Sigmoid colon (tissue), 7 donors: ENCODE measurements around the gene PRKCA. TPM values are rescaled to one million over a fixed set of nuclear protein-coding genes. Genes with fewer than 3 reads are reported as not detected.

Experiments
- DNase-seq: peaks from one replicate; pipeline ENCODE4 v3.0.0-alpha.2; 2019
- H3K27ac ChIP-seq, 4 donors: fragments of 200-600 bp; sonication (generic); one replicate each; pipeline ENCODE4 v1.5.1; 2016 to 2019; ENCODE audit warnings: mild to moderate bottlenecking in 1 of 4
- H3K27me3 ChIP-seq, 3 donors: fragments of 200-600 bp; sonication (generic); one replicate each; pipeline ENCODE4 v1.5.1; 2019; ENCODE audit warnings: mild to moderate bottlenecking in 1 of 3
- H3K36me3 ChIP-seq, 4 donors: fragments of 200-600 bp; sonication (generic); one replicate each; pipeline ENCODE4 v1.5.1; 2016 to 2019
- H3K4me1 ChIP-seq, 4 donors: fragments of 200-600 bp; sonication (generic); one replicate each; pipeline ENCODE4 v1.5.1; 2017 to 2019
- H3K4me3 ChIP-seq, 4 donors: fragments of 200-600 bp; sonication (generic); one replicate each; pipeline ENCODE4 v1.5.1; 2017 to 2019; ENCODE audit warnings: mild to moderate bottlenecking in 2 of 4, moderate library complexity in 1 of 4
- H3K9me3 ChIP-seq, 4 donors: fragments of 200-600 bp in 3 of 4; sonication (generic) in 3 of 4; one replicate each; pipeline versions ENCODE4 v1.5.1 to v1.6.1; 2013 to 2019
- CTCF ChIP-seq, 4 experiments: fragments of 450-650 bp in 3 of 4; fragments of 200-600 bp in 1 of 4; IDR thresholded peaks; one replicate each; pipeline ENCODE4 v1.5.1; 2016 to 2019; ENCODE audit warnings: antibody characterized with exemption in 4 of 4, mild to moderate bottlenecking in 3 of 4, moderate library complexity in 2 of 4
- EP300 ChIP-seq, 4 donors: sonication (generic); formaldehyde crosslinking; IDR thresholded peaks; one replicate each; pipeline ENCODE4 v1.6.1; 2017; ENCODE audit warnings: antibody characterized with exemption in 4 of 4
- POLR2A ChIP-seq, 2 donors: fragments of 450-650 bp; IDR thresholded peaks; one replicate each; pipeline ENCODE4 v1.6.1; 2016; ENCODE audit warnings: antibody characterized with exemption in 2 of 2, mild to moderate bottlenecking in 2 of 2, moderate library complexity in 2 of 2
- POLR2AphosphoS5 ChIP-seq, 4 donors: sonication (generic); formaldehyde crosslinking; IDR thresholded peaks; one replicate each; pipeline ENCODE4 v1.6.1; 2017; ENCODE audit warnings: antibody characterized with exemption in 4 of 4
- WGBS, 2 donors: extraction: QIAGEN DNeasy Blood & Tissue Kit; methylation state at CpG; one replicate each; pipeline ENCODE4 v1.1.7; 2013; 5-methylcytosine and 5-hydroxymethylcytosine counted together
- intact Hi-C: fragments of 100-400 bp; cut with DNase I; formaldehyde crosslinking; loops from one replicate; pipeline ENCODE4 v1.15.1; 2023
- polyA plus RNA-seq, 3 donors: library from polyadenylated mRNA; stranded (reverse); fragments of 200-250 nt; gene quantifications; one replicate each; pipeline ENCODE4 v1.2.3, GENCODE V29; 2013
- total RNA-seq, 4 donors: library from RNA; depleted of rRNA; stranded (reverse); fragments of >200 nt; gene quantifications; one replicate each; pipeline ENCODE4 v1.1.0, GENCODE V29; 2016
- donor health status: healthy with polysubstance abuse.
- donor health status: Bipolar disorder and iron deficiency.
- donor health status: healthy.

The PRKCA gene
- total and polyA plus RNA-seq, 7 donors, result 6.6 to 58.4 (median 42.6) TPM

- Histone ChIP-seq H3K4me3 (no peak overlapping the region), H3K27me3 (no peaks in the 10 kb centered on the region), H3K9me3 (no peaks in the 10 kb centered on the region), H3K27ac (no peak overlapping the region), H3K36me3 (no peaks in the 10 kb centered on the region), H3K4me1 (peaks cover 0 to 54% (median 47%) of the 10 kb centered on the region in 4 donors)
- intact Hi-C loops, result no loop called here
- 50 to 78% methylated on average over 8 of the region's 8 CpGs for WGBS, 2 donors
- DNase-seq, result no peak
- TF ChIP-seq CTCF (IDR thresholded peaks at IDR 0.05) (no peak), POLR2AphosphoS5 (IDR thresholded peaks at IDR 0.05) (no peak), EP300 (IDR thresholded peaks at IDR 0.05) (no peak), POLR2A (IDR thresholded peaks at IDR 0.05) (no peak)
Measured at GRCh38 chr17:66312912-66313311, 10.5 kb downstream of the PRKCA start.

- peaks cover 0 to 50% (median 45%) of the 10 kb centered on the region in 4 donors for H3K4me1 ChIP-seq
- H3K27me3 ChIP-seq, result no peaks in the 10 kb centered on the region
- no peak overlapping the region for H3K4me3 ChIP-seq
- intact Hi-C loops, result no loop called here
- no peak for TF ChIP-seq CTCF (IDR thresholded peaks at IDR 0.05)
- TF ChIP-seq EP300 (IDR thresholded peaks at IDR 0.05), result no peak
- no peak for TF ChIP-seq POLR2AphosphoS5 (IDR thresholded peaks at IDR 0.05)
- TF ChIP-seq POLR2A (IDR thresholded peaks at IDR 0.05), result no peak
- no peaks in the 10 kb centered on the region for H3K9me3 ChIP-seq
- H3K36me3 ChIP-seq, result no peaks in the 10 kb centered on the region
- H3K27ac ChIP-seq, result peak overlapping the region in 1 of 4 donors; percentile 8
- DNase-seq, result no peak
Measured at GRCh38 chr17:66313325-66313724, 10.9 kb downstream of the PRKCA start.

GRCh38 chr17:66313995-66314659 lies 11.7 kb downstream of the PRKCA start:
- Histone ChIP-seq H3K27me3 (no peaks in the 10 kb centered on the region), H3K9me3 (no peaks in the 10 kb centered on the region), H3K4me3 (no peak overlapping the region), H3K36me3 (no peaks in the 10 kb centered on the region), H3K27ac (peak overlapping the region in 1 of 4 donors; percentile 8), H3K4me1 (peaks cover 0 to 42% (median 38%) of the 10 kb centered on the region in 4 donors)
- DNase-seq, result no peak
- 85 to 86% methylated on average over 8 of the region's 8 CpGs for WGBS, 2 donors
- no peak for TF ChIP-seq CTCF (IDR thresholded peaks at IDR 0.05)
- no peak for TF ChIP-seq POLR2A (IDR thresholded peaks at IDR 0.05)
- TF ChIP-seq EP300 (IDR thresholded peaks at IDR 0.05), result no peak
- intact Hi-C loops, result no loop called here

GRCh38 chr17:66317629-66318028 lies 15.2 kb downstream of the PRKCA start:
- intact Hi-C loops, result no loop called here
- no peak for TF ChIP-seq EP300 (IDR thresholded peaks at IDR 0.05)
- no peak for TF ChIP-seq POLR2AphosphoS5 (IDR thresholded peaks at IDR 0.05)
- no peak for TF ChIP-seq POLR2A (IDR thresholded peaks at IDR 0.05)
- TF ChIP-seq CTCF (IDR thresholded peaks at IDR 0.05), result no peak
- DNase-seq, result no peak
- Histone ChIP-seq H3K4me1 (peaks cover 0 to 26% (median 16%) of the 10 kb centered on the region in 4 donors), H3K27me3 (no peaks in the 10 kb centered on the region), H3K36me3 (no peaks in the 10 kb centered on the region), H3K9me3 (peaks cover 0 to 9% (median 2%) of the 10 kb centered on the region in 4 donors), H3K4me3 (no peak overlapping the region), H3K27ac (no peak overlapping the region)

GRCh38 chr17:66319226-66319625 lies 16.8 kb downstream of the PRKCA start:
- TF ChIP-seq POLR2AphosphoS5 (IDR thresholded peaks at IDR 0.05) (no peak), POLR2A (IDR thresholded peaks at IDR 0.05) (no peak), CTCF (IDR thresholded peaks at IDR 0.05) (no peak), EP300 (IDR thresholded peaks at IDR 0.05) (no peak)
- Histone ChIP-seq H3K36me3 (no peaks in the 10 kb centered on the region), H3K4me3 (no peak overlapping the region), H3K27me3 (no peaks in the 10 kb centered on the region), H3K4me1 (peaks cover 0 to 21% (median 7%) of the 10 kb centered on the region in 4 donors), H3K27ac (no peak overlapping the region), H3K9me3 (peaks cover 0 to 9% (median 2%) of the 10 kb centered on the region in 4 donors)
- DNase-seq, result no peak
- whole genome bisulfite sequencing, 2 donors, result 85 to 87% methylated on average over 4 of the region's 4 CpGs
- intact Hi-C loops, result no loop called here
